ENCODE measurements around the gene PXK. TPM values are rescaled to one million over a fixed set of nuclear protein-coding genes. Genes with fewer than 3 reads are reported as not detected.

PXK gene
- total and polyA plus RNA-seq, 10 of the 15 experiments (the other 5 are each of a cell fraction or from before 2014, with no cell fraction given): 8.4 to 38.0 (median 27.6) TPM

GRCh38 chr3:58317811-58318210 is 14.9 kb upstream of the PXK start:
- POLR2A ChIA-PET: no interaction called here

More at GRCh38 chr3:58317811-58318210, 14.9 kb upstream of the PXK start:
- in situ Hi-C loops (cut with MboI): no loop called here
- Histone ChIP-seq H3K79me2 (ENCODE audit: control insufficient read depth, insufficient read depth, low read length) (no peaks in the 10 kb centered on the region), H4K20me1 (ENCODE audit: control insufficient read depth, insufficient read depth) (no peaks in the 10 kb centered on the region), H3K9ac (ENCODE audit: control insufficient read depth, insufficient read depth, low read length) (no peak overlapping the region), H3K4me3 (no peak overlapping the region), H3K4me1 (ENCODE audit: control insufficient read depth, insufficient read depth, low read length) (no peaks in the 10 kb centered on the region), H3K36me3 (ENCODE audit: control insufficient read depth in 2 of 2, insufficient read depth in 2 of 2, low read length in 1 of 2) (peaks cover 4 to 23% of the 10 kb centered on the region in 2 experiments), H3K27ac (ENCODE audit: control insufficient read depth, insufficient read depth) (no peak overlapping the region), H3K9me3 (replicated peaks; ENCODE audit: control insufficient read depth, insufficient read depth, low read length) (no peaks in the 10 kb centered on the region), H2AFZ (ENCODE audit: control insufficient read depth, low read depth, low read length) (no peak overlapping the region), H3K27me3 (replicated peaks in 1 of 2; ENCODE audit: control insufficient read depth in 2 of 2, insufficient read depth in 2 of 2, low read length in 1 of 2) (no peaks in the 10 kb centered on the region), H3K4me2 (ENCODE audit: control insufficient read depth, insufficient read depth) (no peak overlapping the region)
- WGBS (ENCODE audit: insufficient coverage, insufficient replicate concordance, low lambda C conversion rate, missing lambda C conversion rate): 48% methylated on average over 2 of the region's 2 CpGs
- RAD21 ChIA-PET (ENCODE audit: unreplicated experiment): no interaction called here
- SMC1A ChIA-PET (ENCODE audit: uncharacterized antibody, unreplicated experiment): interaction anchor here (1.0 to 4.2 kb wide), 4 partner anchors 10 to 210 kb away, joined by 3 to 21 read pairs (median 4); partner anchors contain the start of genes HTD2 and RPP14
- CTCF ChIA-PET: interaction anchor here (1.7 to 13.0 kb wide), 3 partner anchors 10 to 146 kb away, joined by 3 to 112 read pairs (median 78); partner anchors contain the start of genes HTD2 and RPP14
- intact Hi-C loops (cut with micrococcal nuclease; ENCODE audit: unreplicated experiment): no loop called here
- FAIRE-seq: no peak
- no peak for TF ChIP-seq HDAC6 (IDR thresholded peaks at IDR 0.05; ENCODE audit: unreplicated experiment)
- TF ChIP-seq, protein P1, sequence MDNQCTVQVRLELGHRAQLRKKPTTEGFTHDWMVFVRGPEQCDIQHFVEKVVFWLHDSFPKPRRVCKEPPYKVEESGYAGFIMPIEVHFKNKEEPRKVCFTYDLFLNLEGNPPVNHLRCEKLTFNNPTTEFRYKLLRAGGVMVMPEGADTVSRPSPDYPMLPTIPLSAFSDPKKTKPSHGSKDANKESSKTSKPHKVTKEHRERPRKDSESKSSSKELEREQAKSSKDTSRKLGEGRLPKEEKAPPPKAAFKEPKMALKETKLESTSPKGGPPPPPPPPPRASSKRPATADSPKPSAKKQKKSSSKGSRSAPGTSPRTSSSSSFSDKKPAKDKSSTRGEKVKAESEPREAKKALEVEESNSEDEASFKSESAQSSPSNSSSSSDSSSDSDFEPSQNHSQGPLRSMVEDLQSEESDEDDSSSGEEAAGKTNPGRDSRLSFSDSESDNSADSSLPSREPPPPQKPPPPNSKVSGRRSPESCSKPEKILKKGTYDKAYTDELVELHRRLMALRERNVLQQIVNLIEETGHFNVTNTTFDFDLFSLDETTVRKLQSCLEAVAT (IDR thresholded peaks at IDR 0.05): no peak
- TF ChIP-seq, protein P2, sequence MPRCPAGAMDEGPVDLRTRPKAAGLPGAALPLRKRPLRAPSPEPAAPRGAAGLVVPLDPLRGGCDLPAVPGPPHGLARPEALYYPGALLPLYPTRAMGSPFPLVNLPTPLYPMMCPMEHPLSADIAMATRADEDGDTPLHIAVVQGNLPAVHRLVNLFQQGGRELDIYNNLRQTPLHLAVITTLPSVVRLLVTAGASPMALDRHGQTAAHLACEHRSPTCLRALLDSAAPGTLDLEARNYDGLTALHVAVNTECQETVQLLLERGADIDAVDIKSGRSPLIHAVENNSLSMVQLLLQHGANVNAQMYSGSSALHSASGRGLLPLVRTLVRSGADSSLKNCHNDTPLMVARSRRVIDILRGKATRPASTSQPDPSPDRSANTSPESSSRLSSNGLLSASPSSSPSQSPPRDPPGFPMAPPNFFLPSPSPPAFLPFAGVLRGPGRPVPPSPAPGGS (IDR thresholded peaks at IDR 0.05; ENCODE audit: borderline replicate concordance, insufficient read depth, low read depth, low read length, poor library complexity, severe bottlenecking): no peak
- TF ChIP-seq SIX5 (IDR thresholded peaks at IDR 0.05; ENCODE audit: low read depth, low read length, severe bottlenecking): no peak
- TF ChIP-seq POLR2A (IDR thresholded peaks at IDR 0.05; ENCODE audit: low read depth, low read length): no peak
- TF ChIP-seq CBX3 (IDR thresholded peaks at IDR 0.05; ENCODE audit: borderline replicate concordance, low read depth): no peak
- TF ChIP-seq RAD21 (IDR thresholded peaks at IDR 0.05; ENCODE audit: insufficient read depth, low read depth, low read length): no peak
- TSS peak; percentile 41 for BruUV-seq (replicated peaks)
- no peak for ATAC-seq
- DNase-seq (ENCODE audit: low read depth, low spot score): no peak
